Suprapubic skin (tissue), 4 donors: ENCODE data around the gene NCAPG. TPM values are rescaled to one million over a fixed set of nuclear protein-coding genes. Genes with fewer than 3 reads are reported as not detected.

Source experiments
- DNase-seq, 2 donors: peaks; one replicate each; pipeline ENCODE4 v3.0.0-alpha.2; 2019; ENCODE audit warnings: low spot score in 2 of 2
- H3K27ac ChIP-seq: fragments of 200-600 bp; sonication (generic); one replicate; pipeline ENCODE4 v1.5.1; 2019
- H3K27me3 ChIP-seq: fragments of 200-600 bp; sonication (generic); one replicate; pipeline ENCODE4 v1.5.1; 2019
- H3K36me3 ChIP-seq: fragments of 200-600 bp; sonication (generic); one replicate; pipeline ENCODE4 v1.5.1; 2019
- H3K4me1 ChIP-seq: fragments of 200-600 bp; sonication (generic); one replicate; pipeline ENCODE4 v1.5.1; 2019
- H3K4me3 ChIP-seq: fragments of 200-600 bp; sonication (generic); one replicate; pipeline ENCODE4 v1.5.1; 2019; ENCODE audit warnings: mild to moderate bottlenecking
- H3K9me3 ChIP-seq: fragments of 200-600 bp; sonication (generic); one replicate; pipeline ENCODE4 v1.5.1; 2019
- EP300 ChIP-seq: sonication (generic); formaldehyde crosslinking; IDR thresholded peaks from one replicate; pipeline ENCODE4 v1.6.1; 2017; ENCODE audit warnings: antibody characterized with exemption
- POLR2A ChIP-seq, 2 donors: fragments of 450-650 bp; IDR thresholded peaks; one replicate each; pipeline ENCODE4 v1.6.1; 2017; ENCODE audit warnings: antibody characterized with exemption in 2 of 2, mild to moderate bottlenecking in 2 of 2, moderate library complexity in 2 of 2
- POLR2AphosphoS5 ChIP-seq, 3 donors: sonication (generic); formaldehyde crosslinking; IDR thresholded peaks; one replicate each; pipeline ENCODE4 v1.6.1; 2017; ENCODE audit warnings: antibody characterized with exemption in 3 of 3
- WGBS: methylation state at CpG from one replicate; pipeline ENCODE4 v1.1.5; 2018; 5-methylcytosine and 5-hydroxymethylcytosine counted together
- total RNA-seq, 4 donors: library from RNA; depleted of rRNA; stranded (reverse); fragments of >200 nt; gene quantifications; one replicate each; pipeline ENCODE4 v1.1.0, GENCODE V29; 2016
- TF ChIP-seq, protein P1 (sequence below), 2 donors: fragments of 200-600 bp in 1 of 2; fragments of 450-650 bp in 1 of 2; sonication (generic) in 1 of 2; IDR thresholded peaks; one replicate each; pipeline ENCODE4 v1.5.1; 2016 to 2019; ENCODE audit warnings: antibody characterized with exemption in 2 of 2, mild to moderate bottlenecking in 1 of 2, moderate library complexity in 1 of 2

NCAPG gene
- total RNA-seq, 4 donors from 2014 or later, result 1.6 to 10.7 (median 4.2) TPM

DNA sequence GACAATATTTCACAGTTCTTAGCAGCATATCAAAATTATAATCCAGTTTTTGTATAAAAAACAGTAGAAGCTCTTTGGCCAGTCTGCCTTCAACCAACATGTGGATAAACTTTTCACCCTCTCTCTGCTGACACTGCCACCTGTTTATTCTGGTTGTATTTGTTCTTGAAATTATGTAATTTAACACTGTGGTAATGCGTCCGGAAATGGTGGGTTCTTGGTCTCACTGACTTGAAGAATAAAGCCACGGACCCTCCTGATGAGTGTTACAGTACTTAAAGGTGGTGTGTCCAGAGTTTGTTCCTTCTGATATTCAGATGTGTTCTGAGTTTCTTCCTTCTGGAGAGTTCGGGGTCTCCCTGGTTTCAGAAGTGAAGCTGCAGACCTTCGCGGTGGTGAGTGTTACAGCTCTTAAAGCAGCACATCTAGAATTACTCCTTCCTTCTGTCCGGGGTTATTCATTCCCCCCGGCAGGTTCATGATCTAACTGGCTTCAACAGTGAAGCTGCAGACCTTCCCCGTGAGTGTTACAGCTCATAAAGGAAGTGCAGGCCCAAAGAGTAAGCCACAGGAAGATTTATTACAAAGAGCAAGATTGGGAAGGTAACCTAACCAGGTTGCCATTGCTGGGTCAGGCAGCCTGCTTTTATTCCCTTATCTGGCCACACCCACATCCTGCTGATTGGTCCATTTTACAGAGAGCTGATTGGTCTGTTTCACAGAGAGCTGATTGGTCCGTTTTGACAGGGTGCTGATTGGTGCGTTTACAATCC is 45.1 kb upstream of the NCAPG start:
- Histone ChIP-seq H3K4me3 (no peak overlapping the region), H3K4me1 (no peaks in the 10 kb centered on the region), H3K27me3 (no peaks in the 10 kb centered on the region), H3K36me3 (no peaks in the 10 kb centered on the region), H3K27ac (no peak overlapping the region), H3K9me3 (no peaks in the 10 kb centered on the region)
- no peak for TF ChIP-seq POLR2AphosphoS5 (IDR thresholded peaks at IDR 0.05)
- no peak for TF ChIP-seq EP300
- TF ChIP-seq, protein P1, sequence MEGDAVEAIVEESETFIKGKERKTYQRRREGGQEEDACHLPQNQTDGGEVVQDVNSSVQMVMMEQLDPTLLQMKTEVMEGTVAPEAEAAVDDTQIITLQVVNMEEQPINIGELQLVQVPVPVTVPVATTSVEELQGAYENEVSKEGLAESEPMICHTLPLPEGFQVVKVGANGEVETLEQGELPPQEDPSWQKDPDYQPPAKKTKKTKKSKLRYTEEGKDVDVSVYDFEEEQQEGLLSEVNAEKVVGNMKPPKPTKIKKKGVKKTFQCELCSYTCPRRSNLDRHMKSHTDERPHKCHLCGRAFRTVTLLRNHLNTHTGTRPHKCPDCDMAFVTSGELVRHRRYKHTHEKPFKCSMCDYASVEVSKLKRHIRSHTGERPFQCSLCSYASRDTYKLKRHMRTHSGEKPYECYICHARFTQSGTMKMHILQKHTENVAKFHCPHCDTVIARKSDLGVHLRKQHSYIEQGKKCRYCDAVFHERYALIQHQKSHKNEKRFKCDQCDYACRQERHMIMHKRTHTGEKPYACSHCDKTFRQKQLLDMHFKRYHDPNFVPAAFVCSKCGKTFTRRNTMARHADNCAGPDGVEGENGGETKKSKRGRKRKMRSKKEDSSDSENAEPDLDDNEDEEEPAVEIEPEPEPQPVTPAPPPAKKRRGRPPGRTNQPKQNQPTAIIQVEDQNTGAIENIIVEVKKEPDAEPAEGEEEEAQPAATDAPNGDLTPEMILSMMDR (IDR thresholded peaks at IDR 0.05), result no peak
- TF ChIP-seq POLR2A (IDR thresholded peaks at IDR 0.05), result no peak
- no peak for DNase-seq
- 95% methylated on average over 11 of the region's 11 CpGs for WGBS

DNA sequence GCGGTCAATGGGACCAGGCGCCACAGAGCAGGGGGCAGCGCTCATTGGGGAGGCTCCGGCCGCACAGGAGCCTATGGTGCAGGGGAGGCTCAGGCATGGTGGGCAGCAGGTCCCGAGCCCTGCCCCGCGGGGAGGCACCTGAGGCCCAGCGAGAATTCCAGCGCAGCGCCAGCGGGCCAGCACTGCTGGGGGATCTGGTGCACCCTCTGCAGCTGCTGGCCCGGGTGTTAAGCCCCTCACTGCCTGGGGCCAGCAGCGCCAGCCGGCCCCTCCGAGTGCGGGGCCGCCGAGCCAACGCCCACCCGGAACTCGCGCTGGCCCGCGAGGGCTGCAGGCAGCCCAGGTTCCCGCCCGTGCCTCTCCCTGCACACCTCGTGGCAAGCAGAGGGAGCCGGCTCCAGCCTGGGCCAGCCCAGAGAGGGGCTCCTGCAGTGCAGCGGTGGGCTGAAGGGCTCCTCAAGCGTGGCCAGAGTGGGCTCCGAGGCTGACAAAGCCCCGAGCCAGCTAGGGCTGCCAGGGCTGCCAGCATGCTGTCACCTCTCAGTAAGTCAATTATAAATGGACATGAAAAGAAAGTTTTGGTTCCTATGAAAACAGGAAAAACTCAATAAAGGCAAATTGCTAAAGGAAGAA is 43.8 kb upstream of the NCAPG start:
- 100% methylated on average over 1 of the region's 33 CpGs for WGBS
- no peaks in the 10 kb centered on the region for H3K36me3 ChIP-seq
- no peak overlapping the region for H3K27ac ChIP-seq
- TF ChIP-seq, protein P1 (IDR thresholded peaks at IDR 0.05), result no peak
- TF ChIP-seq EP300 (no peak), POLR2AphosphoS5 (IDR thresholded peaks at IDR 0.05) (no peak), POLR2A (IDR thresholded peaks at IDR 0.05) (no peak)
- no peaks in the 10 kb centered on the region for H3K27me3 ChIP-seq
- no peaks in the 10 kb centered on the region for H3K4me1 ChIP-seq
- no peak for DNase-seq
- no peaks in the 10 kb centered on the region for H3K9me3 ChIP-seq
- no peak overlapping the region for H3K4me3 ChIP-seq

DNA sequence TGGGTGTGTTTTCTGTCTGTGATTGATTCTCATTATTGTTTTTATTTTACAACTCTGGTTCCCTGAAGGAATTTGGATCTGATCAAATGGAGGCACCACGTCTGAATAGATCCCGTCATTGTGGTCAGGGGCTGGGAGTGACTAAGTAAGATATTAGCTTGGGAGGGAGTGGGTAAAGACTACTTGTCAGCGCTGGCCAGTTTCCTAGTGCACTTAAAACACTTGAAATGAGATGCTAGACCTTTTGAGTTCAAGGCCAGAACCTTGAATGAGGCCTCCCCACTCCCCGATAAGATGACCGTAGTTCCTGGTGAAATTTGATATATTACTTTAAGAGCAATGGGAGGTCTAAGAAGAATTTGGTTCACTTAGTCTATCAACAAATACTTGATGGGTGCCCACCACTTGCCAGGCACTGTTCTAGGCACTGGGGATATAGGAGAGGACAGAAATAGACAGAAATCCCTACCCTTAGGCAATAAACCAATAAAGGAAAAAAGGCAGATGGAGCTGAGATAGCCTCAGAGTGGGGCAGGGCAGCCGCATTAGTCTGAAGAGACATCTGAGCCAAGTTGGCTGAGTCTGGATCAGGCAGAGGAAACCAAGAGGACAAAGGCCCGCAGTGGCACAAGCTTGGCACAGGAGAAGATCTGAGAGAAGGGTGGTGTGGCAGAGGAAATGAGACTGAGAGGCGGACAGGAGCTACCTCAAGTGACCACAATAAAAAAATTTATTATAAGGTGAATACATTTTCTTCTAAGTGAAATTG is 41.2 kb upstream of the NCAPG start:
- Histone ChIP-seq H3K4me1 (no peaks in the 10 kb centered on the region), H3K4me3 (no peak overlapping the region), H3K9me3 (no peaks in the 10 kb centered on the region), H3K36me3 (no peaks in the 10 kb centered on the region), H3K27ac (no peak overlapping the region), H3K27me3 (no peaks in the 10 kb centered on the region)
- TF ChIP-seq POLR2AphosphoS5 (IDR thresholded peaks at IDR 0.05) (no peak), POLR2A (IDR thresholded peaks at IDR 0.05) (no peak), EP300 (no peak)
- TF ChIP-seq, protein P1 (IDR thresholded peaks at IDR 0.05), result no peak
- DNase-seq, result no peak
- WGBS, result 55% methylated on average over 8 of the region's 8 CpGs

DNA sequence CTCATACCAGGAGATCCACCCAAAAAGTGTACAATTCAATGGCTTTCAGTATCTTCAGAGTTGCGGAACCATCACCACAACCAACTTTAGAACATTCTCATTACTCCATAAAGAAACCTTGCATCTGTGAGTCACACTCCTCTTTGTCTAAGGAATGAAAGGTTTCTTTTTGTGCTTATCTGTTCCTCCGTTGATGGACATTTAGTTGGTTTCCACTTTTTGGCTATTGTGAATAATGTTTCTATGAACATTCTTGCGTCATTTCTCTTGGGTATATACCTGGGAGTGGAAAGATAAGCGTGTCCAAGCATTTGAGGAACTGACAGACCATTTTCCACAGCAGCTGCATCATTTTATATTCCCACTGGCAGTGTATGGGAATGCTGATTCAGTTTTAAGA is 39.9 kb upstream of the NCAPG start:
- H3K4me1 ChIP-seq, result no peaks in the 10 kb centered on the region
- H3K9me3 ChIP-seq, result no peaks in the 10 kb centered on the region
- no peak overlapping the region for H3K4me3 ChIP-seq
- 56% methylated on average over 4 of the region's 4 CpGs for WGBS
- no peaks in the 10 kb centered on the region for H3K36me3 ChIP-seq
- H3K27ac ChIP-seq, result peak overlapping the region; percentile 23
- TF ChIP-seq, protein P1 (IDR thresholded peaks at IDR 0.05), result no peak
- TF ChIP-seq EP300, result no peak
- no peak for TF ChIP-seq POLR2A (IDR thresholded peaks at IDR 0.05)
- TF ChIP-seq POLR2AphosphoS5 (IDR thresholded peaks at IDR 0.05), result no peak
- no peaks in the 10 kb centered on the region for H3K27me3 ChIP-seq
- DNase-seq, result no peak
